Gastrocnemius medialis (tissue), 4 donors: ENCODE results near the gene VWA3A. TPM values are rescaled to one million over a fixed set of nuclear protein-coding genes. Genes with fewer than 3 reads are reported as not detected.
"Not testable (repeated sequence)": the region's sequence is repeated elsewhere in the genome, so short reads cannot be mapped to it uniquely, and the experiment has no call there.

Source experiments
- ATAC-seq, 2 donors: fragments of 150-250 bp; one replicate each; pipeline ENCODE4 v1.9.1; 2016
- DNase-seq, 2 donors: peaks; one replicate each; pipeline ENCODE4 v3.0.0-alpha.2; 2019
- H3K27ac ChIP-seq, 4 donors: fragments of 200-600 bp; sonication (generic); 1 replicate in 1 of 4; 2 replicates in 3 of 4; pipeline ENCODE4 v1.5.1; 2016 to 2018; ENCODE audit warnings: mild to moderate bottlenecking in 2 of 4, moderate library complexity in 1 of 4
- H3K27me3 ChIP-seq, 3 donors: fragments of 200-600 bp; sonication (generic) in 2 of 3; 1 replicate in 1 of 3; 2 replicates in 2 of 3; pipeline versions ENCODE4 v1.5.1 to v1.6.0; 2016 to 2019; ENCODE audit warnings: mild to moderate bottlenecking in 1 of 3, moderate library complexity in 1 of 3
- H3K36me3 ChIP-seq, 2 donors: fragments of 200-600 bp; sonication (generic) in 1 of 2; one replicate each; pipeline ENCODE4 v1.5.1; 2017 to 2018
- H3K4me1 ChIP-seq, 2 donors: fragments of 200-600 bp; sonication (generic) in 1 of 2; one replicate each; pipeline ENCODE4 v1.5.1; 2016 to 2017; ENCODE audit warnings: mild to moderate bottlenecking in 2 of 2
- H3K4me3 ChIP-seq, 4 donors: fragments of 200-600 bp; sonication (generic) in 3 of 4; 1 replicate in 1 of 4; 2 replicates in 3 of 4; pipeline ENCODE4 v1.5.1; 2016 to 2019; ENCODE audit warnings: mild to moderate bottlenecking in 2 of 4
- H3K9me3 ChIP-seq, 3 donors: fragments of 200-600 bp; sonication (generic) in 2 of 3; 1 replicate in 1 of 3; 2 replicates in 2 of 3; pipeline ENCODE4 v1.5.1; 2016 to 2019
- CTCF ChIP-seq, 5 experiments: fragments of 450-650 bp in 3 of 5; fragments of 200-600 bp in 2 of 5; sonication (generic) in 2 of 5; IDR thresholded peaks in 4 of 5; conservative IDR thresholded peaks in 1 of 5; 1 replicate in 4 of 5; 2 replicates in 1 of 5; pipeline ENCODE4 v1.5.1; 2016 to 2019; ENCODE audit warnings: antibody characterized with exemption in 5 of 5, mild to moderate bottlenecking in 3 of 5, moderate library complexity in 3 of 5
- POLR2A ChIP-seq, 2 donors: fragments of 450-650 bp; IDR thresholded peaks; one replicate each; pipeline ENCODE4 v1.6.1; 2017; ENCODE audit warnings: antibody characterized with exemption in 2 of 2, mild to moderate bottlenecking in 2 of 2, moderate library complexity in 2 of 2
- in situ Hi-C, 4 donors: fragments of 200-750 bp; cut with MboI; loops; one replicate each; pipeline versions ENCODE4 v1.15.0 to v1.8.0; 2017; ENCODE audit warnings: low sequenced_read_pairs in 4 of 4
- intact Hi-C: fragments of 100-400 bp; cut with DNase I; formaldehyde crosslinking; loops from one replicate; pipeline ENCODE4 v1.15.1; 2023; ENCODE audit warnings: low total_unique reads
- total RNA-seq, 4 donors: library from RNA; depleted of rRNA; stranded (reverse); fragments of >200 nt; gene quantifications; one replicate each; pipeline versions ENCODE4 v1.1.0 to v1.2.3, GENCODE V29; 2016

The VWA3A gene, protein sequence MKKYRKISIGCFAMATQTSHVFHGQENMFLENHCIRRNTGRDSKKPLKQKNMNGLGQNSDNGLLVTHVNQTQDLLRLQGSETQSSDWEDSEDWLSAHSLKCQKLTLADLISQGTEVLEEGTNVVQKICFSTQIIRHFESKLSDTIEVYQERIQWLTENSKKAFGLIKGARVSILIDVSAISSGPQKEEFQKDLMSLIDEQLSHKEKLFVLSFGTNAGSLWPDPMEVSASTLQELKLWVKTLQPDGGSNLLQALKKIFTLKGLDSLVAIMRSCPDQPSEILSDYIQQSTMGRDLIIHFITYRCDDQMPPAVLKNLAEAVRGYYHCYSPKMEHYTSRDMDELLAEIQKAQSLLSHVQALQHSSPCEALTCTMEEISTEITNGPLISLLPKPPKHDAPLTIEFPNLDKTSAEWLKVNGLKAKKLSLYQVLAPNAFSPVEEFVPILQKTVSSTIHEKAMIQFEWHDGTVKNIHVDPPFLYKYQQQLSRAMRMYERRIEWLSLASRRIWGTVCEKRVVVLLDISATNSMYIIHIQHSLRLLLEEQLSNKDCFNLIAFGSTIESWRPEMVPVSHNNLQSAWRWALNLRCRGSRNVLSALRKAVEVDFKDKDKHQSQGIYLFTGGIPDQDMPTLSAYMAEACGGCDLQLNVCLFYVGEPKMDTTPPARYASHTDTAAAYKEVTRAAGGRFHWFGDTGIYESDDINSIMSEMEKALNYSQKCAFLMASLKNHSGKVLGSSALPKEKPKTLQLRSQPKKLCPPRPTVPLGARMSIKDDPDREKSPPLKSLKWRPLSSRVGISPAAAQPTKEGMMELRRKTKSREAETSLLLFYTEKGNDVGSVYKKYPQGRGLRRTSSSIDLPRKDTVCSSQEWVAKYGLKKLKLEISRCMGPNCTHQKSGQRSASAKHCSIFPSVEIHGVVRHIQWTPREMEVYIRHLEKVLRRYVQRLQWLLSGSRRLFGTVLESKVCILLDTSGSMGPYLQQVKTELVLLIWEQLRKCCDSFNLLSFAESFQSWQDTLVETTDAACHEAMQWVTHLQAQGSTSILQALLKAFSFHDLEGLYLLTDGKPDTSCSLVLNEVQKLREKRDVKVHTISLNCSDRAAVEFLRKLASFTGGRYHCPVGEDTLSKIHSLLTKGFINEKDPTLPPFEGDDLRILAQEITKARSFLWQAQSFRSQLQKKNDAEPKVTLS
- not detected for total RNA-seq

DNA sequence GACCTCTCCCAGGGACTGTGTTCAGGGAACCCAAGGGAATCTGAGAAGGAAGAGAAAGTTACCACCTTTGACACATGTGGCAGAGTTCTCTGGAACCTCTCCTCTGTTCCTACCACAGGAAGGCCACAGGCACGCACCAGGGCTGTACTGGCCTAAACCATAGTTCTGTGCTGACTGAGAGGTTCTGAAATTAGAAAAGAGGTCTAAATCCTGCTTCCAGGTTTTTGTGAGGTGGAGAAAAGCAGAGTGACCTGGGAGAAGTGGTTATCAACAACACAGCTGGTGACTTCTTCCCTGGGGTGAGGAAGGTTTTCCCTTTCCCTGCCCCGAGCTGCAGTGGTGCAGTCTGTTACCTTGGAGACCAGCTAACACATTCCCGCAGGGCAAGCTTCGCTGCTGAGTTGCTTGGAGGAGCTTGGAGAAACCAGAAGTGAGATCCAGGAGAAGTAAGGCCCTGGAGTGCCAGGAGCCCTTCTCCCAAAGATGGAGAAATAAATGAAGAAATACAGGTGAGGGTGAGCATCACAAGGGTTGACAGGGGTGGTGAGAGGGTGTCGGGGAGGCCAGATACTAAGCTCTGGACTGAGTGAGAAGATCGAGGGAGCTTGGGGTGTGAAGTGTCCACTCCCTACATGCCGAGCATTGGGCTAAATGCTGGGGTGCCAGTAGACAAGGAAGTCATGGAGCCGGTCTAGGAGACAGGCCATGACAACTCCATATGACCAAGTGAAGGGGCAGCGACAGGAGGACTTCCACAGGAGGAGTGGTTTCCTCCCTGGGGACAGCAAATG is at the start of gene VWA3A:
Gene VWA3A, plus strand, starts transcription at position 399 of the 791 bp plus-strand sequence. Its CDS starts 97 bp downstream, at position 496.
- intact Hi-C loops (no loop called here), in situ Hi-C loops (loop anchor here in 1 of 4 donors (10.0 kb wide), 1 partner anchor 92 kb away; no protein-coding TSS in a partner anchor)
- no peak for TF ChIP-seq CTCF (IDR thresholded peaks at IDR 0.05 in 4 of 5, conservative IDR thresholded peaks at IDR 0.05 in 1 of 5)
- TF ChIP-seq POLR2A (IDR thresholded peaks at IDR 0.05): no peak
- H3K9me3 ChIP-seq: no peaks in the 10 kb centered on the region
- DNase-seq (no peak), ATAC-seq (no peak)
- peaks cover 4 to 9% of the 10 kb centered on the region in 2 donors for H3K4me1 ChIP-seq
- no peaks in the 10 kb centered on the region for H3K36me3 ChIP-seq
- no peak within 1 kb of the TSS for H3K27ac ChIP-seq
- no peaks in the 10 kb centered on the region for H3K27me3 ChIP-seq
- H3K4me3 ChIP-seq: no peak within 1 kb of the TSS

DNA sequence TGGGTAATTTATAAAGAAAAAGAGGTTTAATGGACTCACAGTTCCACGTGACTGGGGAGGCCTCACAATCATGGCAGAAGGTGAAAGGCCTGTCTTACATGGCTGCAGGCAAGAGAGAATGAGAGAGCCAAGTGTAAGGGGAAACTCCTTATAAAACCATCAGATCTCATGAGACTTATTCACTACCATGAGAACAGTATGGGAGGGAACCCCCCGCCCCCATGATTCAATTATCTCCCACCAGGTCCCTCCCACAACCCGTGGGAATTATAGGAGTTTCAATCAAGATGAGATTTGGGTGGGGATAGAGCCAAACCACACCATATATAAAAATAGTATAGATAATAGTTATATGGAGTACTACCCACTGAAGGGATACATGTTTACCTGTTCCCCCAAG is 48.5 kb upstream of the VWA3A start:
- H3K4me3 ChIP-seq, H3K27me3 ChIP-seq, DNase-seq, in situ Hi-C loops, intact Hi-C loops, H3K27ac ChIP-seq, H3K36me3 ChIP-seq, H3K9me3 ChIP-seq, H3K4me1 ChIP-seq, ATAC-seq: not testable (repeated sequence)

GRCh38 chr16:22045888-22046287 is 46.5 kb upstream of the VWA3A start:
- intact Hi-C loops, H3K9me3 ChIP-seq, H3K4me1 ChIP-seq, H3K36me3 ChIP-seq, H3K4me3 ChIP-seq, ATAC-seq, H3K27ac ChIP-seq, in situ Hi-C loops, DNase-seq, H3K27me3 ChIP-seq: not testable (repeated sequence)

- intact Hi-C loops: no loop called here
- Histone ChIP-seq H3K9me3 (no peaks in the 10 kb centered on the region), H3K27ac (no peak overlapping the region), H3K36me3 (no peaks in the 10 kb centered on the region), H3K27me3 (no peaks in the 10 kb centered on the region), H3K4me3 (no peak overlapping the region), H3K4me1 (peaks cover 0 to 5% of the 10 kb centered on the region in 2 donors)
- TF ChIP-seq POLR2A (IDR thresholded peaks at IDR 0.05) (no peak), CTCF (IDR thresholded peaks at IDR 0.05 in 4 of 5, conservative IDR thresholded peaks at IDR 0.05 in 1 of 5) (no peak)
- in situ Hi-C loops: no loop called here
- DNase-seq (no peak), ATAC-seq (no peak)
Measured at GRCh38 chr16:22050963-22051362, 41.4 kb upstream of the VWA3A start.

GRCh38 chr16:22052980-22053379 is 39.4 kb upstream of the VWA3A start:
- no peaks in the 10 kb centered on the region for H3K27me3 ChIP-seq
- no peak for DNase-seq
- intact Hi-C loops (no loop called here), in situ Hi-C loops (no loop called here)
- no peaks in the 10 kb centered on the region for H3K9me3 ChIP-seq
- no peak for TF ChIP-seq POLR2A (IDR thresholded peaks at IDR 0.05)
- TF ChIP-seq CTCF (IDR thresholded peaks at IDR 0.05 in 4 of 5, conservative IDR thresholded peaks at IDR 0.05 in 1 of 5): no peak
- H3K36me3 ChIP-seq: no peaks in the 10 kb centered on the region
- ATAC-seq: no peak
- no peak overlapping the region for H3K27ac ChIP-seq
- H3K4me1 ChIP-seq: no peaks in the 10 kb centered on the region
- no peak overlapping the region for H3K4me3 ChIP-seq
